Smooth muscle cell (in vitro differentiated cells): ENCODE results near the gene DNAH11. TPM values are rescaled to one million over a fixed set of nuclear protein-coding genes. Genes with fewer than 3 reads are reported as not detected.

Experiments
- DNase-seq: peaks from one replicate; lab custom pipeline; 2025; ENCODE audit not compliant: unreplicated experiment; lab: John Stamatoyannopoulos, UW
- H2AFZ ChIP-seq: fragments of 200-600 bp; sonication (generic); 2 replicates; pipeline ENCODE4 v1.6.0; 2016; ENCODE audit warnings: antibody characterized with exemption, low read depth, mild to moderate bottlenecking
- H3F3A ChIP-seq: fragments of 200-600 bp; sonication (generic); 2 replicates; pipeline ENCODE4 v1.6.0; 2017; ENCODE audit warnings: antibody characterized with exemption, low read depth
- H3K27ac ChIP-seq: fragments of 200-600 bp; sonication (generic); 2 replicates; pipeline ENCODE4 v1.5.1; 2016; ENCODE audit warnings: low read depth, mild to moderate bottlenecking
- H3K27me3 ChIP-seq: fragments of 200-600 bp; sonication (generic); 2 replicates; pipeline ENCODE4 v1.6.1; 2016; ENCODE audit warnings: low read depth, mild to moderate bottlenecking
- H3K36me3 ChIP-seq: fragments of 200-600 bp; sonication (generic); 2 replicates; pipeline ENCODE4 v1.5.1; 2016; ENCODE audit warnings: low read depth
- H3K4me1 ChIP-seq: fragments of 200-600 bp; sonication (generic); 2 replicates; pipeline ENCODE4 v1.5.1; 2016; ENCODE audit warnings: low read depth
- H3K4me2 ChIP-seq: fragments of 200-600 bp; sonication (generic); 2 replicates; pipeline ENCODE4 v1.6.0; 2016; ENCODE audit warnings: mild to moderate bottlenecking
- H3K4me3 ChIP-seq: fragments of 200-600 bp; sonication (generic); 2 replicates; pipeline ENCODE4 v1.5.1; 2016; ENCODE audit warnings: mild to moderate bottlenecking
- H3K79me2 ChIP-seq: fragments of 200-600 bp; sonication (generic); 2 replicates; pipeline ENCODE4 v1.6.0; 2016; ENCODE audit warnings: low read depth, mild to moderate bottlenecking
- H3K9ac ChIP-seq: fragments of 200-600 bp; sonication (generic); 2 replicates; pipeline ENCODE4 v1.6.0; 2016; ENCODE audit warnings: low read depth
- H3K9me3 ChIP-seq: fragments of 200-600 bp; sonication (generic); replicated peaks from 2 replicates; pipeline ENCODE4 v1.5.1; 2016; ENCODE audit warnings: low read depth
- H4K20me1 ChIP-seq: fragments of 200-600 bp; sonication (generic); 2 replicates; pipeline ENCODE4 v1.6.0; 2016; ENCODE audit warnings: low read depth
- WGBS: methylation state at CpG from one replicate; pipeline ENCODE4 v1.1.7; 2016; ENCODE audit warnings: low lambda C conversion rate; 5-methylcytosine and 5-hydroxymethylcytosine counted together
- polyA plus RNA-seq: library from polyadenylated mRNA; unstranded; fragments of >200 nt; fragmentation: Nextera tagmentation; extraction: Ambion mirVana; gene quantifications from 2 replicates; pipeline ENCODE4 v1.2.1, GENCODE V29; 2016
- total RNA-seq: library from RNA; depleted of rRNA; stranded (reverse); fragments of >200 nt; gene quantifications from 2 replicates; pipeline ENCODE4 v1.2.3, GENCODE V29; 2014
- TF ChIP-seq, protein P1 (sequence below): fragments of 200-600 bp; sonication (generic); IDR thresholded peaks from 2 replicates; pipeline ENCODE4 v1.5.1; 2017; ENCODE audit warnings: borderline replicate concordance, mild to moderate bottlenecking, antibody characterized with exemption; ENCODE audit not compliant: insufficient read depth, poor library complexity, severe bottlenecking

Gene DNAH11
- total and polyA plus RNA-seq, 2 experiments from 2014 or later: 0.22 to 0.63 TPM

DNA sequence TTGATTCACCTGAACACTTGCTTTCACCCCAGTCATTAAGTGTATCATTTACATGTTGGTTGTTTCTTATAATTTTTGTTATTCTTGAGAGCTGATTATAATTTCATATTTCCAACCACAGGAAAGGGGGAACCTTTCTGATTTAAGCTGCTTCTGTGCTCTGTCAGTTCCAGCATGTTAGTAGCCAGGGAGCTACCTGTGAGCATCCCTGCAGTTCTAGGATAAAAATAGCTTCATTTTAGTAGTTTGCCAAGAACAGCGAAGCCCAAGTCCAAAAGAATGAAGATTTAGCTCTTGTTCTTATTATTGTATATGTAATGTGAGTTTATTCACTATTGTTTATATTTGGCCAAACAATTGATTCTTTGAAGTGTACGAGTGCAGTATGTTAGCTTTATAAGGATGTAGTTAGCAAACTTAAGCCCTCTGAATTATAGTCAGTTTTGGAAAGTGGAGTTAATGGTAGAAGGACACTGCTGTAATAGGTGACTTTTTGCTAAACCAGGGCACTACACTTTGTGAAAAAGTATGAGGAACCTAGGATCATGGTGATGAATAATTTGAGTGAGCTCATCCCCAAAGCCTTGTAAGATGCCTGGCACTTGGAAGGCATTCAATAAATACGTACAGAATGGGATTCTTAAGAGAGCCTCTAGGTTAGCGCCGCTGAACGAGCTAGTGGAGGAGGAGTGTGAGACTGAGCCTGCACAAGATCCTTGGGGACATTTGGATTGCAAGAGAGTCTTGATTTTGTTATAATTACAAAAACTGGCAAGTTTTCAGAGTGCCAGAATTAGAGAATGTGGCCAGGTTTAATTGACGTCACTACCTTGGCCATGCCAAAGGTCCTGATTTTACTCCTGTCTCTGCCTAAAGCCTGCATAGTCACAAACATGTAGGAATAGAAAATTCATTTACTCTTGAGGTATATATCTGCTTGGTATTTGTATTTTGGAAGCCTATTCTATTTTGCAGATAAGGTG is 29.8 kb downstream of the DNAH11 start:
- no peak overlapping the region for H3K4me2 ChIP-seq
- no peak overlapping the region for H3K9ac ChIP-seq
- no peaks in the 10 kb centered on the region for H3K9me3 ChIP-seq
- no peaks in the 10 kb centered on the region for H3K36me3 ChIP-seq
- 88% methylated on average over 7 of the region's 7 CpGs for WGBS
- no peak overlapping the region for H2AFZ ChIP-seq
- TF ChIP-seq, protein P1, sequence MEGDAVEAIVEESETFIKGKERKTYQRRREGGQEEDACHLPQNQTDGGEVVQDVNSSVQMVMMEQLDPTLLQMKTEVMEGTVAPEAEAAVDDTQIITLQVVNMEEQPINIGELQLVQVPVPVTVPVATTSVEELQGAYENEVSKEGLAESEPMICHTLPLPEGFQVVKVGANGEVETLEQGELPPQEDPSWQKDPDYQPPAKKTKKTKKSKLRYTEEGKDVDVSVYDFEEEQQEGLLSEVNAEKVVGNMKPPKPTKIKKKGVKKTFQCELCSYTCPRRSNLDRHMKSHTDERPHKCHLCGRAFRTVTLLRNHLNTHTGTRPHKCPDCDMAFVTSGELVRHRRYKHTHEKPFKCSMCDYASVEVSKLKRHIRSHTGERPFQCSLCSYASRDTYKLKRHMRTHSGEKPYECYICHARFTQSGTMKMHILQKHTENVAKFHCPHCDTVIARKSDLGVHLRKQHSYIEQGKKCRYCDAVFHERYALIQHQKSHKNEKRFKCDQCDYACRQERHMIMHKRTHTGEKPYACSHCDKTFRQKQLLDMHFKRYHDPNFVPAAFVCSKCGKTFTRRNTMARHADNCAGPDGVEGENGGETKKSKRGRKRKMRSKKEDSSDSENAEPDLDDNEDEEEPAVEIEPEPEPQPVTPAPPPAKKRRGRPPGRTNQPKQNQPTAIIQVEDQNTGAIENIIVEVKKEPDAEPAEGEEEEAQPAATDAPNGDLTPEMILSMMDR: no peak
- no peaks in the 10 kb centered on the region for H3F3A ChIP-seq
- H3K79me2 ChIP-seq: no peaks in the 10 kb centered on the region
- H3K27ac ChIP-seq: no peak overlapping the region
- no peak for DNase-seq
- H3K4me1 ChIP-seq: no peaks in the 10 kb centered on the region
- H4K20me1 ChIP-seq: no peaks in the 10 kb centered on the region
- H3K4me3 ChIP-seq: no peak overlapping the region
- H3K27me3 ChIP-seq: peaks cover 10% of the 10 kb centered on the region

- Histone ChIP-seq H3K27ac (peak overlapping the region; percentile 28), H2AFZ (no peak overlapping the region)
Observed at GRCh38 chr7:21579341-21580072, 36.7 kb downstream of the DNAH11 start.

GRCh38 chr7:21580073-21580521 is 37.3 kb downstream of the DNAH11 start:
- TF ChIP-seq, protein P1: no peak
- Histone ChIP-seq H3K9ac (no peak overlapping the region), H4K20me1 (no peaks in the 10 kb centered on the region), H3K9me3 (no peaks in the 10 kb centered on the region), H3F3A (no peaks in the 10 kb centered on the region), H3K79me2 (no peaks in the 10 kb centered on the region), H3K4me3 (no peak overlapping the region), H2AFZ (peak overlapping the region; percentile 35), H3K4me2 (peak overlapping the region; percentile 19), H3K27me3 (no peaks in the 10 kb centered on the region), H3K36me3 (no peaks in the 10 kb centered on the region), H3K27ac (peak overlapping the region; percentile 28), H3K4me1 (no peaks in the 10 kb centered on the region)
- 53% methylated on average over 4 of the region's 4 CpGs for WGBS
- DNase-seq: no peak

More at GRCh38 chr7:21579341-21580072, 36.7 kb downstream of the DNAH11 start:
- no peak for DNase-seq
- H3K79me2 ChIP-seq: no peaks in the 10 kb centered on the region
- H3K36me3 ChIP-seq: no peaks in the 10 kb centered on the region
- H3K9ac ChIP-seq: no peak overlapping the region
- no peaks in the 10 kb centered on the region for H3K27me3 ChIP-seq
- no peaks in the 10 kb centered on the region for H4K20me1 ChIP-seq
- no peaks in the 10 kb centered on the region for H3K9me3 ChIP-seq
- H3K4me2 ChIP-seq: peak overlapping the region; percentile 19
- no peak overlapping the region for H3K4me3 ChIP-seq
- H3F3A ChIP-seq: no peaks in the 10 kb centered on the region
- H3K4me1 ChIP-seq: no peaks in the 10 kb centered on the region
- WGBS: 74% methylated on average over 4 of the region's 4 CpGs
- TF ChIP-seq, protein P1: no peak
